ENCODE measurements around the gene SATB2.

GRCh38 chr2:199462347-199462955 is 4.7 kb upstream of the SATB2 start:
- TF ChIP-seq CTCF (tag by site-specific recombination; IDR thresholded peaks at IDR 0.05) (no peak), ZNF600 (tag by site-specific recombination; IDR thresholded peaks at IDR 0.05) (no peak), ZNF416 (tag by site-specific recombination; IDR thresholded peaks at IDR 0.05) (no peak), REST (tag by site-specific recombination; IDR thresholded peaks at IDR 0.05) (no peak), HOXA7 (CRISPR knock-in tag; IDR thresholded peaks at IDR 0.05; ENCODE audit: borderline replicate concordance) (no peak), ZXDB (tag by site-specific recombination; IDR thresholded peaks at IDR 0.05) (no peak), ZNF558 (tag by site-specific recombination; IDR thresholded peaks at IDR 0.05) (no peak), ZNF274 (IDR thresholded peaks at IDR 0.05; ENCODE audit: low read length) (no peak), ZNF274 (tag by site-specific recombination; IDR thresholded peaks at IDR 0.05; ENCODE audit: borderline replicate concordance) (no peak)

Data from HEK293 (cell line).